HG03457 (cell line): ENCODE measurements around the gene HERC6.
A peak's percentile ranks its signal among the peaks of the same experiment; 100 is the strongest.
"Not testable (repeated sequence)": the region's sequence is repeated elsewhere in the genome, so short reads cannot be mapped to it uniquely, and the experiment has no call there.

Experiments
- ATAC-seq: cut with Tn5 transposase; IDR thresholded peaks from one replicate; pipeline ENCODE4 v1.9.1; 2021; ENCODE audit warnings: moderate number of reproducible peaks; ENCODE audit not compliant: unreplicated experiment

Gene HERC6

DNA sequence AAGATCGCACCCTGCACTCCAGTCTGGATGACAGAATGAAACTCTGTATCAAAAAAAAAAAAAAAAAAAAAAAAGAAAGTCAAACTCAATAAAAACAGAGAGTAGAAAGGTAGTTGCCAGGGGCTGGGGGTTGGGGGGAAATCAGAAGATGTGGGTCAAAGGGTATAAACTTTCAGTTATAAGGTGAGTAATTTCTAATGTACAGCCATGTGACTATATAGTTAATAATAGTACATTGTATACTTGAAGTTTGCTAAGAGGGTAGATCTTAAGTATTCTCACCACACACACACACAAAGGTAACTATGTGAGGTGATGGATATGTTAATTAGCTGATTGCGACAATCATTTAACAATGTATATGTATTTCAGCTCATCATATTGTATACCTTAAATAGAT is 11.5 kb downstream of the HERC6 start:
- no peak for ATAC-seq

DNA sequence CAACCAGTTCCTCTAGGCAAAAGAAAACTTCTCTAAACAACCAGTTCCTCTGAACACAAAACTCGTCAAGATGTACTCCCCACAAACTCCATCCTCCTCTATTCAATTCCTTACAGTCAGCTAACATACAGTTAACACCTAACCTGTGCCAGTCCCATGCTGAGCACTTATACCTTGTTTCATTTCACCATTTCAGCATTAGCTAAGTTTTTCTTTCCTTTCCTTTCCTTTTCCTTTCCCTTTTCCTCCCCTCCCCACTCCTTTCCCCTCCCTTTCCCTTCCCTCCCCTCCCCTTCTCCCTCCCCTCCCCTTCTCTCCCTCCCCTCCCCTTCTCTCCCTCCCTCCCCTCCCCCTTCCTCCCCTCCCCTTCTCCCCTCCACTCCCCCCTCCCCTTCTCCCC is 13.1 kb downstream of the HERC6 start:
- ATAC-seq = no peak

DNA sequence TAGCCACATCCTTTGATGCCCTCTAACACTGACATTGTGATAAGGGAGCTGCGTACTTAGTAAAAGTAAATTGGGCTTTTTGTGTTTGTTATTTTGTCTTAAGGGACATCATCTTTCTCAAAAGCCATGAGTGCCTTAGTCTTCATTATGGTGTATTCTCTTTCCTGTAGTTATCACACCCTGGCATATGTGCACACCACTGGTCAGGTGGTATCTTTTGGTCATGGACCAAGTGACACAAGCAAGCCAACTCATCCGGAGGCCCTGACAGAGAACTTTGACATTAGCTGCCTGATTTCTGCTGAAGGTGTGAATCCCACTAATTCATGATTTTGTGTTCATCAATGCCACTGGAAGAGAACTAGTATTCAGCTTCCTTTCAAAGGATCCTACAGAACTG is 18.0 kb downstream of the HERC6 start:
- no peak for ATAC-seq

DNA sequence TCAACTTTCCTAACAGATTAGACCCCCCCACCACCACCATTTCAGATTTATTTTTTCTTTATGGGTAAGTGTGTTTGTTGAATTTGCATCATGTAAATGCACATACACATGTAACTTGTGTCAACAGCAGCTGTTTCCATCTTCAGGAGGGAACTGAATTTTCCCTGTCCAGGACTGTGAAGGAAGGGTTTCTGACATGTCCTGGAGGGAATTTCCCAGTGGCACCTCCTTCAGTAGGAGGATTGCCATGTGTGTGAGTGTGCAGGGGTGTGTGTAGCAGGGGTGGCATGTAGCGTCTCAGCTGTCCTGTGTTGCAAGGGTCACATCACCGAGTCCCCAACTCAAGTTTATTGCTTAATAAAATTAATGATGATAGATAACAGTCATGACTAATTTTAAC is 19.7 kb downstream of the HERC6 start:
- no peak for ATAC-seq

DNA sequence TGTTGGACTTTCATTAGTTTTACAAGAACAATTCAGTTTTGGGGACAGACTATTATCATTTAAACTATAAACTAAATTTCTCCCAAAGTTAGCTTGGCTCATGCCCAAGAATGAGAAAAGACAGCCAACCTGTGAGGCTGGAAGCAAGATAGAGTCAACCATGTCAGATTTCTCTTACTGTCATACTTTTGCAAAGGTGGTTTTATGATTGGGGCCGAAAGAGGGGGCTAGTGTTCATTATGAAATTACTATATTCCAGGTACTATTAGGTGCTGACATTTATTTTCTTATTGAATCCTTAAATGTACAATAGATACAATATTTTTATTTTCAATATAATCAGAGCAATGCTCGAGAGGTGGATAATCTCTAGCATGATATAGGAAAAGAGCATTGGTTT is 30.6 kb downstream of the HERC6 start:
- no peak for ATAC-seq

DNA sequence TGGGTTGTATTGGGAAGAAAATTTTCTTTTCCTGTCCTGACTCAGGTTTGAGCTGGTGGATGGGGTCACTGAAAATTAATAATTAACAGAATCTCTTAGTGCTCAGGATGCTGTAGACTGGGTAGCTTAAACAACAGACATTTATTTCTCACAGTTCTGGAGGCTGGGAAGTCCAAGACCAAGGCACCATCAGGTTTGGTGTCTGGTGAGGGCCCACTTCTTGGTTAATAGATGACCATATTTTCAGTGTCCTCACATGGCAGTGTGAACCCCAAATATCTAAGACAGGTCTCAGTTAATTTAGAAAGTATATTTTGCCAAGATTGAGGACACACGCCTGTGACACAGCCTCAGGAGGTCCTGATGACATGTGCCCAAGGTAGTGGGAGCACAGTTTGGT is 31.1 kb downstream of the HERC6 start:
- no peak for ATAC-seq

DNA sequence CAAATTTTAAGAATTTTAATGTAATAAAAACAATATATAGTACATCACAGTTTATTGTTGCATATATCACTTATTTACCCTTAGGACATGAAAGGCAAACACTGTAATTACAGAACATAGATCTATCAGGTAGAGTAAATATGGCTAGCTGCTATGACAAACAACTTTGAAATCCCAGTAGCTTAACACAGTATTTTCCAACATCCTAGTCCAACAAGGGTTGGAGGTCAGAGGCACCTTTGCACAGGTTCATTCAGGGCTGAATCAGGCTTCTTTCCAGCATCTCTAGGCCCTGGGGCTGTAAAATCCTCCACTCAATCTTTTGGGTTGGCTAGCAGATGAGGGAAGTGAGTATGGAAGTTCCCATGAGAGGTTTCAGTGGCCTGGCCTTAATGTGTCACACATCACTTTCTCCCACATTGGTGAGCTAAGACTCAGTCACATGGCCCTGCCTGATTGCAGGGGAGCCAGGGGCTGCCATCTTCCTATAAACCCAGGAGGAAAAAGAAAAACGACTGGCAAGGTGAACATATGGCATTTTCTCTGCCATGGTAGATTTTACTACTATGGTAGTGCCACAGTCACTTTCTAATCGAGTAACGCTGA is 32.9 kb downstream of the HERC6 start:
- peak; percentile 65 for ATAC-seq

DNA sequence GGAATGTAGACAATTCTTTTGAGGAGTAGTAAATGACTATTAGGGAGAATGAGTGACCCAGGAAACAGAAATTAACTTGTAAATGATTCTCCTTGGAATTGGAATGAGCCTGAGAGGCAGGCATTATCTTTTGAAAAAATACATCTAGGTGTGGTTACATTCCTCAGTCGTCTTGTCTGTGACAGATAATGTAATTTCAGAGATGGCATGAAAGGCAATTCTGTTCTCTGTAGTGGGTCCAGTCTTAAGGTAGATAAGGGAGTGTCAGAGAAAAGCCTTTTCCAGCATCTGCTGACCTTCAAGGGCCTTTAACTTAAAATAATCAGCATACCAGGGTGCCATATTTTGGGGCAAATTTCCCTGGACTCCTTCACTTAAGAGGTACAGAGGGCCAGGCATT is 35.1 kb downstream of the HERC6 start:
- no peak for ATAC-seq

DNA sequence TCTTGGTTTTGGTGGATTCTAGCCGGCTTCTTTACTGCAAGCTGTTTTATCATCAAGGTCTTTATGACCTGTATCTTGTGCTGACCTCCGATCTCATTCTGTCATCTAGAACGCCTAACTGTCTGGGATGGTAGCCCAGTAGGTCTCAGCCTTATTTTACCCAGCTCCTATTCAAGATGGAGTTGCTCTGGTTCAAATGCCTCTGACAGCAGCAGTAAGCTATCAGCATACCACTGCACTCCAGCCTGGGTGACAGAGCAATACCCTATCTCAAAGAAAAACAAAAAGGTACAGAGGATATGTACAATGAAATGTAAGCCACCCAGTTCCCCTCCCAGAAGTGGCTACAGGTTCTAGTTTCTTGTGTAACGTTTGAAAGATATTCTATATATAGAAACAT is 36.1 kb downstream of the HERC6 start:
- ATAC-seq = no peak

DNA sequence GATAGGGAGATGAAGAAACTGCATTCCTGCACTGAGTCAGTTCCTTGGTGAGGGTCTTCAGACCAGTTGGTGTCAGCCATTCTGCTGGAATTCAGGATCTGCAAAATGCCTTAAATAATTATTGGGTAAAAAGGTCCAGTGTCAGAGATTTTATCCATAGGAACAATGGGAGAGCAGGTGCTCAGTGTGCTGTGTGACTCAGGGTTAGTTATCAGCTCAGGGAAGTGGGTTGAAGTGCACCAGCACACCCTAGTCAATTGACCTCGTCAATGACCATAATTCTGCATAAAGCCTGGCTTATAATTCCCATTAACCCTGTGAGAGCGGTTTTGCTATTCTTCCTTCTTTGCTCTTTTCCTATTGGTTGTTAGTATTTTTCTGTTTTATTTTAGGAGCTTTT is 37.3 kb downstream of the HERC6 start:
- no peak for ATAC-seq

DNA sequence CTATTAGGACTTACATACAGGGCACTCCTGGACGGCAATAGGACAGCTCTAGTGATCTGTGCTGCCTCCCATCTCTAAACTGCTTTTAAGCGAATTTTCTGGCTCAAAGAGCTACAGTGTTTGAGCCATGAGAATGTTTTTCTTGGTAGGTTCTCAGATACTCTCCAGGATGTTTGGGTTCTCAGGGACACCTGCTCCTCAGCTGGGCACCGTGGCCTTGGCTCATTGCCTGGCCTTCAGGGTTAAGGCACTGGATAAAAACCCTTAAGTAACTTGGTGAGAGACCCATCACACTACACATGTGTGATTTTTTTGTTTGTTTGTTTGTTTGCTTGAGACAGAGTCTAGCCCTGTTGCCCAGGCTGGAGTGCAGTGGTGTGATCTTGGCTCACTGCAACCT is 39.8 kb downstream of the HERC6 start:
- ATAC-seq = no peak

DNA sequence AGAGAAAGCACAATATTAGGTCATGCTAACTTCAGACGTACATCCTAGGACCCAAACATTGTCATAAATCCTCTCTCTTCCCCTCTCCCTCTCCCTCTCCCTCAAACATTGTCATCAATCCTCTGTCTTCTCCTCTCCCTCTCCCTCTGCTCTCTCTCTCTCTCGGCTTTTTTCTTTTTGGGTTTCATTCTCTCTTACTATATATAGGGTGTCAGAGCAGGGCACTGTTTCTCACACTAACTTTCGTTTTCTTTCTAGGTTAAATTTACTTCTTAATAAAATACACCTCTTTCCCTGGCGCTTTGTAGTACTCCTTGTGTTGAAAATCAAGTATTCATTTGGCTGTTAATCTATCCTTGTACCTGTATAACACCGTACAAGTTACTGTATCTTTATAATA is 41.2 kb downstream of the HERC6 start:
- ATAC-seq = no peak

DNA sequence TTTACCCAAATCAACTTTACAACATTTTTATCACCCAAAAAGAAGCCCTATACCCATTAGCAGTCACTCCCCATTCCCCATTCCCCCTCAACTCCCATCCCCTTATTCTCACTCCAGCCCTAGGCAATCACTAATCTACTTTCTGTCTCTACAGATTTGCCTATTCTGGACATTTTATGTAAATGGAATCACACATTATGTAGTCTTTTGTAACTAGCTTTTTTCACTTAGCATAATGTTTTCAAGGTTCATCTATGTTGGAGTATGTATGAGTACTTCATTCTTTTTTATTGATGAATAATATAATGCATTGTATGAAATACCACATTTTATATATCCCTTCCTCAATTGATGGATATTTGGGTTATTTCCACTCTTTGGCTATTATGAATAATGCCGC is 42.2 kb downstream of the HERC6 start:
- ATAC-seq = no peak

DNA sequence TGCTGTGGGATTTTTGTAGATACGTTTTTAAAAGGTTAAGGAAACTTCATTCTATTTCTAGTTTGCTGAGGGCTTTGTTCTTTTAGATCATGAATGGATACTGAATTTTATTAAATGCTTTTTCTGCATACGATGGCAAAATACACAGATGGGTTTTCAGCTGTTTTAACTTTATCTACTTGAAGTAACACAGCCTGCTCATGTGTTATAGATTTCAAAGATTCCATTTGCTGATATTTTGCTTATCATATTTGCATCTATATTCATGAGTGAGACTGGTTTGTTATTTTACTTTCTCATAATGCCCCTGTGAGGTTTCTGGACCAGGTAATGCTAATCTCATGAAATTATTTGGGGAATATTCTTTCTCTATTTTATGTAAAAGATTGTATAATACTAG is 43.8 kb downstream of the HERC6 start:
- no peak for ATAC-seq

DNA sequence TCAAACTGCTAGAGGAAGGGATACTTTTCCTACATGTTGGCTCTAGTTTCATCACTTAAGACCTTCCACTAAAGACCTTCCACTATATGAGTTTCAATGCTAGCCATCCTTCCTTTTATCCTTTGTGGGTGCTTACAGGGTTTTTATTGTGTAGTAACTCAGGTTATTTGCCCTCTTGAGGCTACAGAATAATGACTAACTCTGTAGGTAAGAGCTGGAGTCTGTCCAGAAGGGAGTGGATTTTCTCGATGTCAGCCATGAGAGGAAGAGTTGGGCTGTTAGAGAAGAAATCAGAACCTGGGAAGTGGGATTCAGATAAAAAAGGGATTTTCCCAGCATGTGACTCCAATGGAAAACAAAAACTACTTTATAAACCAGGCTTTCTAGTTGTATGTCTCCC is 50.7 kb downstream of the HERC6 start:
- ATAC-seq = no peak

DNA sequence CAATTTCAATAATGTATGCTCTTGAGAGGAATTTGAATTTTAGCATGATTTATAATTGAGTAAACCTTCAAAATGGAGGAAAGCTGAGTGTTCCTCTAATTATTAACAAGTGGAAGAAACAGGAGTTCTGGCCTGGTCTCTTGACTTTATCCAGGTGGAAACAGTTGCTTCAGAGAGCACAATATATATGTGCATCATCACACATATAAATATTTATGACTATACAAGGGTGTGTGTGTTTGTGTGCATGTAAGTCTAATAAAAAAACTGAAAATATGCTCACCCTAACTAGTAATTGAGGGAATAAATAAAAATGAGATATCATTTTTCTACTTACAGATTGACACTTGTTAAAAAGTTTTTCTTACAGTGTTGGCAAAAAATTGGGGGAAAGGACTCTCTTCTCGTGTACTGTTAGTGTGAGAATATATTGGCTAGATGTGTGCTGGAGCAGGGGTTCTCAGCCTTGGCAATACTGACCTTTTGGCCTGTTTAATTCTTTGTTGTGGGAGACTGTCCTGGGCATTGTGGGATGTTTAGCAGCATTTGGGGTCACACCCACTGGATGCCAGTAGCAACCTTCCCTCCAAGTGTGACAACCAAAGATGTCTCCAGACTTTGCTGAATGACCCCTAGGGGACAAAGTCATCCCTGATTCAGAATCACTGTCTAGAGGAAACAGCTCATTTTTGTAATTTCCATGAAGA is 57.5 kb downstream of the HERC6 start:
- no peak for ATAC-seq

DNA sequence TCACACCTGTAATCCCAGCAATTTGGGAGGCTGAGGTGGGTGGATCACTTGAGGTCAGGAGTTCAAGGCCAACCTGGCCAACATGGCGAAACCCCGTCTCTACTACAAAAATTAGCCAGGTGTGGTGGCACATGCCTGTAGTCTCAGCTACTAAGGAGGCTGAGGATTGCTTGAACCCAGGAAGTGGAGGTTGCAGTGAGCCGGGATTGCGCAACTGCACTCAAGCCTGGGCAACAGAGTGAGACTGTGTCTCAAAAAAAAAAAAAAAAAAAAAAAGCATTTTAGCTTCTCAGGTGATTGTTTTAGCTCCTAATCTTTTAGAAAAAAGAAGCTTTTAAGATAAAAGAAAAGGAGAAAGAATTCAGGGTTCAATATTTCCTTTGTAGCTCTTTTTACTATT is 59.2 kb downstream of the HERC6 start:
- ATAC-seq = not testable (repeated sequence)

DNA sequence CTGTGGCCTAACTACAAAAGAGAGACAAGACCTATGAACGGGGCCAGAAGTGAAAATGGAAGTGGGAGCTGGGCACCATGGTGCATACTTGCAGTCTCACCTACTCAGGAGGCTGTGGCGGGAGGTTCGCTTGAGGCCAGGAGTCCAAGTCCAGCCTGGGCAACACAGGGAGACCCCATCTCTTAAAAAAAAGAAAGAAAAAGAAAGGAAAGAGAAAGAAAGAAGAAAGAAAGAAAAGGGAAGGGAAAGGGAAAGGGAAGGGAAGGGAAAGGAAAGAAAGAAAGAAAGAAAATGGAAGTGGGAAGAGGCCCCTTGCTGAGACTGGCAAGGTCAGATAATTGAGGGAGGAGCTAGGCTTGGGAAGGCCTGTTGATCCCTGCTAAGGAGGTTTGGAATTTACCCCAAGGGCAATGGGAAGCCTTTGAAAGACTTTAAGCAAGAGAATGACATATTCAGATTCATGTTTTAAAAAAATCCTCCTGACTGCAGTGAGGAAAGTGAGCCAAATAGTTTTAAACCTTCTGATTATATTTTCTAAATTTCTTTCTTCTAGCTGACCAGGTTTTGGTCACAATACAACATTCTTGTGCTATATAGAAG is 60.6 kb downstream of the HERC6 start:
- ATAC-seq = no peak

DNA sequence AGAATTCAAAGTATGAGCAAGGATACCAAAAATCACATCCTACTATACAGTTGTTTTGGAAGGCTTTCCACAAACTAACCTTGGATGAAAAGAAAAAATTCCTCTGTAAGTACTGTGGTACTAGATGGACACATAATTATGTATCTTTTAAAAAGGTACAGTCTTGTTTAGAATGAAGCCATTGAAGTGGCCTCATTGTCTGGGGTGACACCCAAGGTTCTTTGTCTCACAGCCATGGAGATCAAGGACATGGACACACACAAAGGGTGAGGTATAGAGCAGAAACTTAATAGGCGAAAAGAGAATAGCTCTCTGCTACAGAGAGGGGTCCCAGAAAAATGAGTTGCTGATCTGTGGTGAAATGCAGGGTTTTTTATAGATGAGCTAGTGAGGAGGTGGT is 61.5 kb downstream of the HERC6 start:
- no peak for ATAC-seq

DNA sequence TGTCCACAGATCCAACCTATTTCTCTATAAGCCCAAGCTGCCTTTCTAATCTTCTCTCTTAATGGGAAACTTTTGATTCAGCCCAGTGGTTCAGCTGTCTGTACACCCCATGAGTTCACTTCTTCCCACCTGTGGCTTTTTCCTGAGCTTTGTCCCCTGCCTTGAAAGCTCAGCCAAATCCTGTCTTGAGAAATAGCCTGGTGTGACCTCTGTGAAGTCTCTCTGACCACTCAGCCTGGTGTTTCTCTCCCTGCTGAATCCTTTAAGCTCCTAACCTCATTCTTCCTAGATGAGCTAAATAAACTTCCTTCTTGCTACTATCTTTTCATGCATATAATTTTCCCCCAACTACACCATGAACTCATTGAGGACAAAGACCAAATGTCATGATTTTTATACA is 63.0 kb downstream of the HERC6 start:
- no peak for ATAC-seq

DNA sequence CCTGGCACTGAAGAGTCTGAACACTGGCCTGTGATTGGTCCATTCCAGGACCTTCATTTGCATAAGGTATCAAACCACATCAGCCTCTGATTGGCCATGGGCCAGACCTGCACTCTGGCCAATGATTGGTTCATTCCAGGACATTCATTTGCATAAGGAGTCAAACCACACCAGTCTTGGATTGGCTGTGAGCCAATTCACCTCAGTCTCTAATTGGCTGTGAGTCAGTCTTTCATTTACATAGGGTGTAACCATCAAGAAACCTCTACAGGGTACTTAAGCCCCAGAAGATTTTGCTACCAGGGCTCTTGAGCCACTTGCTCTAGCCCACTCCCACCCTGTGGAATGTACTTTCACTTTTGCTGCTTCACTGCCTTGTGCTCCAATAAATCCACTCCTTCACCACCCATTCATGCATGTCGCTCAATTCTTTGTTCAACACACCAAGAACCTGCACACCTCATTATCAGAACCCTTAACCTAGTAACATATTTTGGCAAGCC is 64.1 kb downstream of the HERC6 start:
- ATAC-seq = no peak

DNA sequence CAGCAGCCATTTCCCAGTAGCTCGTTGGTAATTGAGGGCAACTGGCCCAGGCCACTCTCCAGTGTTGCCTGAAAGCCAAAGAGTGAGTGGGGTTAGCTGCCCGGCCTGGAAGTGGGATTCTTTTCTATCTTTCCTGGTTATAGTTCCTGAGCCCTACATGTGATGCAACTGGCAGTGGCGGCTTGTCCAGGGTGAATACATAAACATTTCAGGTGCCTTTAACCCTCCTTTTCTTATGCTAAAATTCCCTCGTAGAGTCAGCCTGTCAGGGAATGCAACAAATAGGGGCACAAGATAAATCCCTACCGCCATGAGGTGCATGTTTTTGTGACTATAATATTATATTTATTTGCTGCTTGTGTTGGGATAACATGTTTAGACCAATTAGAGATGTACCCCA is 64.8 kb downstream of the HERC6 start:
- ATAC-seq = no peak

DNA sequence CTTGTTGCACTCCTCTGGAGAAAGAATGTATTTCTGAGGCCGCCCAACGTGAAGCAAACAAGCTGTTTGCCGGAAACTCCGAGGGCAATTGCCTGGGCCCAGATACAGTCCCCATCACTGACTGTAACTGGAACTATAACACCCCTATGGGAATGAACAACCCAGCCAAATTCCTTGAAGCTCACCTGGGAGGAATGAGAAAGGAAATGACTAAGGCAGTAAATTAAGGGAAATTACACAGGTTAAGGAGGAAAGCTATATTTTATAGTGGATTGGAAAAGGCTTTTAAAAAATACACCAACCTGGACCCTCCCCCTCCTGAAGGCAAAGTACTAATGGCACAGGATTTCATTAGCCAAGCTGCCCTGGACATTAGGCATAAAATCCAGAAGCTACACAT is 66.6 kb downstream of the HERC6 start:
- no peak for ATAC-seq
